Heart left ventricle (tissue), 13 donors: ENCODE results near the gene NME1.

ENCODE experiments used
- POLR2A ChIP-seq, 2 donors: fragments of 450-650 bp; IDR thresholded peaks; one replicate each; pipeline ENCODE4 v1.6.1; 2017; ENCODE audit warnings: antibody characterized with exemption in 2 of 2, mild to moderate bottlenecking in 2 of 2, moderate library complexity in 2 of 2
- TF ChIP-seq, protein P1 (sequence below), 12 donors: fragments of 200-600 bp; sonication (generic) in 4 of 12; IDR thresholded peaks; one replicate each; pipeline versions ENCODE4 v1.5.0 to v1.8.0; 2018 to 2022; ENCODE audit warnings: antibody characterized with exemption in 12 of 12, mild to moderate bottlenecking in 5 of 12
- donor health status: ischemic (EF 13 %, LVEDD 7.1; RV severe dilation, severe dysfunction).
- donor health status: DM: no; HTN: yes; CAD: no.
- donor health status: DM: no; HTN: no; CAD: no.
- donor health status: ischemic (EF 25% LVEDD 6.9; RV normal size, moderate dysfunction).
- donor health status: ischemic (EF 25% LVEDD 5.7; RV mildly dilated, moderate dysfunction).
- donor health status: ischemic (EF 35%, LVEDD 5.7; RV mildly dilated, moderate dysfunction).
- donor health status: nonischemic (EF 11% LVEDD 7.7; RV severe dilation, severe dysfunction).
- donor health status: DM: yes; HTN: yes; CAD: no.
- donor health status: PGD.
- donor health status: ischemic (EF 29% LVEDD 5.4; RV normal size, mild dysfunction).
- donor health status: nonischemic (EF 23%, LVEDD 6.1; RV moderate dilation, normal function).

DNA sequence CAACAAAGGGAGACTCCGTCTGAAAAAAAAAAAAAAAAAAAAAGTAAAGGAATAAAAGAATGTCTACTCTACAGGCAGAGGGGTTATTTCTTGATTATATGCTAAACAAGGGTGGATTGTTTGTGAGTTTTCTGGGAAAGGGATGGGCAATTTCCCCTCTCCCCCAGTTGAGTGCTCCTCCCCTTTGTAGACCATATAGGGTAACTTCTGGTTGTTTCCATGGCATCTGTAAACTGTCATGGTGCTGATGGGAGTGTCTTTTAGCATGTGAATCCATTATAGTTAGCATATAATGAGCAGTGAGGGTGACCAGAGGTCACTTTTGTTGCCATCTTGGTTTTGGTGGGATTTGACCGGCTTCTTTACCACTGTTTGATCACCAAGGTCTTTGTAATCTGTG lies 4.2 kb upstream of the NME1 start:
- TF ChIP-seq, protein P1, sequence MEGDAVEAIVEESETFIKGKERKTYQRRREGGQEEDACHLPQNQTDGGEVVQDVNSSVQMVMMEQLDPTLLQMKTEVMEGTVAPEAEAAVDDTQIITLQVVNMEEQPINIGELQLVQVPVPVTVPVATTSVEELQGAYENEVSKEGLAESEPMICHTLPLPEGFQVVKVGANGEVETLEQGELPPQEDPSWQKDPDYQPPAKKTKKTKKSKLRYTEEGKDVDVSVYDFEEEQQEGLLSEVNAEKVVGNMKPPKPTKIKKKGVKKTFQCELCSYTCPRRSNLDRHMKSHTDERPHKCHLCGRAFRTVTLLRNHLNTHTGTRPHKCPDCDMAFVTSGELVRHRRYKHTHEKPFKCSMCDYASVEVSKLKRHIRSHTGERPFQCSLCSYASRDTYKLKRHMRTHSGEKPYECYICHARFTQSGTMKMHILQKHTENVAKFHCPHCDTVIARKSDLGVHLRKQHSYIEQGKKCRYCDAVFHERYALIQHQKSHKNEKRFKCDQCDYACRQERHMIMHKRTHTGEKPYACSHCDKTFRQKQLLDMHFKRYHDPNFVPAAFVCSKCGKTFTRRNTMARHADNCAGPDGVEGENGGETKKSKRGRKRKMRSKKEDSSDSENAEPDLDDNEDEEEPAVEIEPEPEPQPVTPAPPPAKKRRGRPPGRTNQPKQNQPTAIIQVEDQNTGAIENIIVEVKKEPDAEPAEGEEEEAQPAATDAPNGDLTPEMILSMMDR (IDR thresholded peaks at IDR 0.05) = no peak
- no peak for TF ChIP-seq POLR2A (IDR thresholded peaks at IDR 0.05)
